Cardiac muscle cell (in vitro differentiated cells and primary cell): ENCODE measurements around the gene DUS1L. TPM values are rescaled to one million over a fixed set of nuclear protein-coding genes. Genes with fewer than 3 reads are reported as not detected.

Source experiments
- DNase-seq, 2 donors: peaks; one replicate each; pipeline versions ENCODE4 v3.0.0 to v3.0.0-alpha.2; 2010 to 2017; ENCODE audit warnings: low read depth in 1 of 2, low spot score in 1 of 2
- H3K27ac ChIP-seq: fragments of 200-600 bp; sonication (generic); 2 replicates; pipeline ENCODE4 v1.5.1; 2016
- H3K27me3 ChIP-seq: fragments of 200-600 bp; sonication (generic); 2 replicates; pipeline ENCODE4 v1.6.0; 2016; ENCODE audit warnings: control low read depth
- H3K36me3 ChIP-seq: fragments of 200-600 bp; sonication (generic); 2 replicates; pipeline ENCODE4 v1.5.1; 2016; ENCODE audit warnings: control low read depth
- H3K4me1 ChIP-seq: fragments of 200-600 bp; sonication (generic); 2 replicates; pipeline ENCODE4 v1.8.1; 2017; ENCODE audit warnings: low read depth, mild to moderate bottlenecking, mixed run types
- H3K4me3 ChIP-seq: fragments of 200-600 bp; sonication (generic); 2 replicates; pipeline ENCODE4 v1.5.1; 2016; ENCODE audit warnings: mild to moderate bottlenecking
- H3K9me3 ChIP-seq: fragments of 200-600 bp; sonication (generic); 2 replicates; pipeline ENCODE4 v1.5.1; 2017; ENCODE audit warnings: low read depth, mild to moderate bottlenecking, control low read depth
- CTCF ChIP-seq: IDR thresholded peaks from 2 replicates; pipeline ENCODE4 v1.5.1; 2012; ENCODE audit warnings: low read depth, mild to moderate bottlenecking, low read length
- polyA plus RNA-seq: library from polyadenylated mRNA; unstranded; fragments of >200 nt; fragmentation: Nextera tagmentation; extraction: Ambion mirVana; gene quantifications from 2 replicates; pipeline ENCODE4 v1.2.1, GENCODE V29; 2016
- total RNA-seq: library from RNA; depleted of rRNA; stranded (reverse); fragments of >200 nt; gene quantifications from 2 replicates; pipeline ENCODE4 v1.2.3, GENCODE V29; 2016

DUS1L gene
- total and polyA plus RNA-seq, 2 experiments from 2014 or later = 183 to 184 TPM

DNA sequence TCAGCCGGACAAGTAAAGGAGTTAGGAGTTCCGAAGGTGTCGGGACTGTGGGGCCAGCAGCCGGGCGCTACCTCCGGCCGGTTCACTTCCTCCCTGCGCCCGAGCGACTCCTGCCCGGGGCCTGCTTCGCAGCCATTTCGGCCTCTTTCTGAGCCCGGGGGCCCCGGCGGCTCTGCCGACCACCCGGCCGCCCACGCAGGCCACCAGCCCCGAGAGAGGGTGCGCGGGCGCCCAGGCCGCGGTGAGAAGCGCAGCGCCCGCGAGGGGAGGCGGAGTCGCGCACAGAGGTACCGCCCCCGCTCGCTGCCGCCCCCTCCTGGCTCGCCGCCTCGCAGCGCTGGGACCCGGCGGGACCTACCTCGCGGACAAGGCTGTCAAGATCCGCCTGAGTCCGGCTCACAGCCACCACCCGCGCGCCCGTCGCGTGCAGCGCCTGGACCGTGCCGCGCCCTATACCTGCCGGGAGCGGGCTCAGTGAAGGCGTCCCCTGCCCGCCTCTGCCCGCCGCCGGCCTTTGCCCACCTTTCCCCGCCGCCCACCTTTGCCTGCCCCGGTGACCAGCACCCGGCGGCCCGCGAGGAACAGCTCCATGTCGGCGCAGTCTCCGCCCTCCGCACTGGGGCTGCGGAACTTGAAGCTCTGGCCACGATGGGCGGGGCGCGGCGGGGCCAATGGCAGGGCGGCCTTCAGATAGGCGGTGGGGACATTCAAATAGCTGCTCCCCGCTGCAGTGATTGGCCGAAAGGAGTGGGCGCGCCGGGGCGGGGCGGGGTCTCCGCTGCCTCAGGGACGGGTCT lies 28.3 kb downstream of the DUS1L start, which contains the start of gene DCXR:
Gene DCXR, minus strand, starts transcription at position 606 of the 797 bp plus-strand sequence. Its CDS starts 15 bp downstream, at position 591.
- Histone ChIP-seq H3K27me3 (no peaks in the 10 kb centered on the region), H3K4me1 (peaks cover 8% of the 10 kb centered on the region), H3K9me3 (no peaks in the 10 kb centered on the region), H3K36me3 (no peaks in the 10 kb centered on the region), H3K4me3 (peak within 1 kb of the TSS; percentile 58), H3K27ac (peak within 1 kb of the TSS; percentile 82)
- DNase-seq = peak; percentile 98 to 99
- TF ChIP-seq CTCF = peak; percentile 65

DNA sequence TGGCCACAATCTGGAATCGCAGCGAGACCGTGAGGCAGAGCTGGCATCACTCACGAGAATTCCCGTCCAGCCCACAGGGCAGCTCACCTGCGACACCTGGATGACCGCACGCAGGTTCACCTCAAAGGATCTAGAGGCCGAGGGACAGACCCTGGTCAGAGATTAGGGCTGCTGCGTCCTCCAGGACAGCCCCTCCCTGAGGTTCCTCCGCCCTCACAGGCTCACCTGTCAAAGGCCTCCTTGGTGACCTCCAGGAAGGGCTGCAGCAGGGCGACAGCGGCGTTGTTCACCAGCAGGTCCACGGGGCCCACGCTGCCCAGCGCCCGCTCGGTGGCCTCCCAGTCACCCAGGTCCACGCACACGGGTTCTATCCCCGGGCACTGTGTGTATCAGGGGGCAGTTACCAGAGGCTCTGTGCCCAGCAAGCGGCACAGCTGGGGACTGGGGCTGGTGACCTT lies 28.9 kb downstream of the DUS1L start:
- peak overlapping the region; percentile 58 for H3K4me3 ChIP-seq
- peak overlapping the region; percentile 82 for H3K27ac ChIP-seq

DNA sequence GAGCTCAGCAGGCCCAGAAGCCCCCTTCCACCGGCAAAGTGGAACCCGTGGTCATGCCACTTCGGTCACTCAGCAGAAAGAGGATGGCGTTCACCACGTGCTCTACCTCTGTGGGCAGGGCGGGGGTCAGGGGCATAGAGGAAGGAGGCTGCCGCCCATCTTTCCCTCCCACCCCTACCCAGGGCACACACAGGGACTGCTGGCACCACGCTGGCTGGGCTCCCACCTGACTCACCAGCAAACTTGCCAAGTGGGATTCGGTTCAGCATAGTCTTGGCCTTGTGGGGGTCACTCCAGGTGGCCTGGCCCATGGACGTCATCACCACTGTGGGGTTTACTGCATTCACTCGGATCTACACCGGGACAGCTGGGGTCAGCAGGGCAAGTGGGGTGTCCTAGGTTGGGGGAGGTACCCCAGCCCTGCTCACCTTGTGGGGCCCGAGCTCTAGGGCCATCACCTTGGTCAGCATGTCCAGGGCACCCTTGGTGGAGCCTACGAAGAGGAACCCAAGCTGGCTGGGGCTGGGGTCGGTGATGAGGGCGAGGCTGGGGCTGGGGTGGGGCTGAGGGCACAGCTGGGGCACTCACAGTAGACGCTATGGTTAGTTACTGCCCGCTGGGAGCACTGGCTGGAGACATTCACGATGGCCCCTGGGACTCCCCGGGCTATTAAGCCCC lies 29.5 kb downstream of the DUS1L start:
- TF ChIP-seq CTCF = no peak
- Histone ChIP-seq H3K27ac (no peak overlapping the region), H3K4me1 (peaks cover 8% of the 10 kb centered on the region), H3K36me3 (no peaks in the 10 kb centered on the region), H3K4me3 (peak overlapping the region; percentile 58), H3K9me3 (no peaks in the 10 kb centered on the region), H3K27me3 (no peaks in the 10 kb centered on the region)
- no peak for DNase-seq

More for the DNA sequence above, 28.9 kb downstream of the DUS1L start:
- H3K4me1 ChIP-seq = peaks cover 8% of the 10 kb centered on the region
- no peaks in the 10 kb centered on the region for H3K27me3 ChIP-seq
- no peak for TF ChIP-seq CTCF
- H3K9me3 ChIP-seq = no peaks in the 10 kb centered on the region
- DNase-seq = no peak
- no peaks in the 10 kb centered on the region for H3K36me3 ChIP-seq

GRCh38 chr17:82035488-82035887 lies 30.1 kb downstream of the DUS1L start:
- no peak overlapping the region for H3K27ac ChIP-seq
- H3K27me3 ChIP-seq = no peaks in the 10 kb centered on the region
- TF ChIP-seq CTCF = no peak
- no peak for DNase-seq
- no peaks in the 10 kb centered on the region for H3K9me3 ChIP-seq
- H3K4me3 ChIP-seq = no peak overlapping the region
- no peaks in the 10 kb centered on the region for H3K36me3 ChIP-seq
- H3K4me1 ChIP-seq = peaks cover 8% of the 10 kb centered on the region

GRCh38 chr17:82034371-82035011 lies 31.1 kb downstream of the DUS1L start:
- H3K27ac ChIP-seq = no peak overlapping the region
- H3K27me3 ChIP-seq = no peaks in the 10 kb centered on the region
- no peak for TF ChIP-seq CTCF
- no peak overlapping the region for H3K4me3 ChIP-seq
- DNase-seq = no peak
- no peaks in the 10 kb centered on the region for H3K9me3 ChIP-seq
- H3K36me3 ChIP-seq = no peaks in the 10 kb centered on the region
- H3K4me1 ChIP-seq = peaks cover 8% of the 10 kb centered on the region
